Astrocyte of the spinal cord (primary cell): ENCODE results near the gene CCDC85A.

Source experiments
- DNase-seq: peaks from one replicate; pipeline ENCODE4 v3.0.0; 2011; ENCODE audit warnings: low read depth, low spot score
- H3K4me3 ChIP-seq: 2 replicates; pipeline ENCODE4 v1.5.1; 2011; ENCODE audit warnings: low read depth, mild to moderate bottlenecking, low read length, moderate library complexity
- in situ Hi-C: cut with HindIII; loops from 2 replicates; pipeline ENCODE4 v1.10.0; 2017; ENCODE audit warnings: low sequenced_read_pairs
- TF ChIP-seq, protein P1 (sequence below): IDR thresholded peaks from 2 replicates; pipeline ENCODE4 v1.5.1; 2012; ENCODE audit warnings: low read depth, mild to moderate bottlenecking, low read length, inconsistent platforms

Gene CCDC85A

DNA sequence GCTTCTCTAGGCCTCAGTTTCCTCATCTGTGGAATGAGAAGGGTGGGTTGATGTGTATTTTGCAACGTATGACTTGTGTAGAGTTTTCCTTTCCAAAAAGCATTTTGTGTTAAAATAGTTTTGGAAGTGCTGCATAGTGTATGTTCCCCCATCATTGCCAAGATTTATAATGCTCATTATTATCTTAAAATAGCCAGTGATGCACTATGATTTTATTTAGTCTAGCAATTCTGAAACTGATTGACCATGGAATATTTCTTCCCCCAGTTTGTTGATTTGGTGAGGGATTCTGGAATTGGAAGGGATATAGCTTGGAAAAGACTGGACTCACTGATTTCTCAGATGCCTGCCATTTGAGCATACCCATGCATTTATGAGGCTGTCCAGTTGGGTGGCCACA, 130.6 kb downstream of the CCDC85A start:
- in situ Hi-C loops, result no loop called here
- TF ChIP-seq, protein P1, sequence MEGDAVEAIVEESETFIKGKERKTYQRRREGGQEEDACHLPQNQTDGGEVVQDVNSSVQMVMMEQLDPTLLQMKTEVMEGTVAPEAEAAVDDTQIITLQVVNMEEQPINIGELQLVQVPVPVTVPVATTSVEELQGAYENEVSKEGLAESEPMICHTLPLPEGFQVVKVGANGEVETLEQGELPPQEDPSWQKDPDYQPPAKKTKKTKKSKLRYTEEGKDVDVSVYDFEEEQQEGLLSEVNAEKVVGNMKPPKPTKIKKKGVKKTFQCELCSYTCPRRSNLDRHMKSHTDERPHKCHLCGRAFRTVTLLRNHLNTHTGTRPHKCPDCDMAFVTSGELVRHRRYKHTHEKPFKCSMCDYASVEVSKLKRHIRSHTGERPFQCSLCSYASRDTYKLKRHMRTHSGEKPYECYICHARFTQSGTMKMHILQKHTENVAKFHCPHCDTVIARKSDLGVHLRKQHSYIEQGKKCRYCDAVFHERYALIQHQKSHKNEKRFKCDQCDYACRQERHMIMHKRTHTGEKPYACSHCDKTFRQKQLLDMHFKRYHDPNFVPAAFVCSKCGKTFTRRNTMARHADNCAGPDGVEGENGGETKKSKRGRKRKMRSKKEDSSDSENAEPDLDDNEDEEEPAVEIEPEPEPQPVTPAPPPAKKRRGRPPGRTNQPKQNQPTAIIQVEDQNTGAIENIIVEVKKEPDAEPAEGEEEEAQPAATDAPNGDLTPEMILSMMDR, result no peak
- DNase-seq, result no peak
- H3K4me3 ChIP-seq, result no peak overlapping the region

- H3K4me3 ChIP-seq, result no peak overlapping the region
- in situ Hi-C loops, result no loop called here
- TF ChIP-seq, protein P1, result no peak
- DNase-seq, result no peak
These were observed 131.0 kb downstream of the CCDC85A start for GRCh38 chr2:56314796-56315195.

DNA sequence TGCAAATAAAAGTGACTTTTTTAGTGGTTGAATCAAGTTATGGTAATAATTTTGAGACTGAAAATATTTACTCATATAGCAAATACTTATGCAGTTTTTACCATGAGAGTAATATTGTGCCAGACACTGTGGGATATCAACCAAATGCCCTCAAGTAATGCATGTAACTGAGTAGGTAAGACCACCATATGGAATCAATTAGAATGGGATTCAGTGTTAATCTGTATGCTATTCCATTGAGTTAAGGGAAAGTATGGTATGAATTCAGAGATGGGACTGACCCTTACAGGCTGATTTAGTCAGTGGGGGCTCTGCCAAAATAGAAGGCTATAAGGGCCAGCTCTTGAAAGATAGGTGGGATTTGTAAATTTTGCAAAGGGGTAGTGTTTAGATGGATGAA, 131.6 kb downstream of the CCDC85A start:
- in situ Hi-C loops, result no loop called here
- no peak overlapping the region for H3K4me3 ChIP-seq
- TF ChIP-seq, protein P1, result no peak
- no peak for DNase-seq

- no peak for DNase-seq
- in situ Hi-C loops, result no loop called here
- TF ChIP-seq, protein P1, result no peak
- no peak overlapping the region for H3K4me3 ChIP-seq
These were observed 132.2 kb downstream of the CCDC85A start for GRCh38 chr2:56316011-56316410.

DNA sequence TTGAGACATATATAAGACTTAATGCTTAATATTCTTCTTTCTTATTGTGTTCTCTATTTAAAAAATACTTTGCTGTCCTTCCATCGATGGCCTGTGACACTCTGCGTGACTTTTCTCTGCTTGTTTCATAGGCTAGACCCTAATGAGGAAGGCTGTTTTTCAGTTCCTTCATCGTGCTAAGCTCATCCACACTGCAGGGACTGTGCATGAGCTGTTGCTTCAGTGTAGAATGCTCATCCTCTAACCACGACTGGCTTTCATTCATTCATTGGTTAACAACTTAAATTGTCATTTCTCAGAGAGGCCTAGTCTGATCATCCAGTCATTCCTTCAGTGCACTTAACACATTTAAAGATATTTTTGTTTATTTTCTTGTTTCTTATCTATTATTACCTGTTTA, 134.4 kb downstream of the CCDC85A start:
- TF ChIP-seq, protein P1, result no peak
- no peak for DNase-seq
- H3K4me3 ChIP-seq, result no peak overlapping the region
- in situ Hi-C loops, result no loop called here

- H3K4me3 ChIP-seq, result no peak overlapping the region
- TF ChIP-seq, protein P1, result no peak
- DNase-seq, result no peak
- in situ Hi-C loops, result no loop called here
These were observed 142.0 kb downstream of the CCDC85A start for GRCh38 chr2:56325661-56326345.

DNA sequence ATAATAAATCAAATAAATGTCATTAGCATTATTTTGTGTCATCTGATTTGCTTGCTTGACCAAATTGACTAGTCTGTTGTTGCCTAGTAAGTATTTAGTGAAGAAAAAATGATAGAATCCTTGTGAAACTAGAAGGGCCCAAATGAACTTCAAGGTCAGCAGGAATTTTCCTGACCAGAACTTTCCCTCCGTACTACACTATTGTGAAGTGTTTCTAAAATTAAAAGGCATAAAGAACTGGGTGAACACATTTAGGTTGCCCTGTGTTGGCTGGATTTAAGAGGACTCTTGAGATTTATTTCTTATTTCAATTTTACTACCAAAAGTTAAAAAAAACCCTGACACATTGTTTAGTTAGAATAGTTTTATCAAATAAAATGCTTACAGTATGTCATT, 142.6 kb downstream of the CCDC85A start:
- in situ Hi-C loops, result no loop called here
- TF ChIP-seq, protein P1, result no peak
- no peak overlapping the region for H3K4me3 ChIP-seq
- DNase-seq, result no peak
